CD4-positive, alpha-beta T cell treated with Interleukin-15 for 4 hours (primary cell): ENCODE data around the gene SEMA6B.

Experiments
- DNase-seq: peaks from one replicate; pipeline ENCODE4 v3.0.0-alpha.2; 2020; ENCODE audit warnings: low spot score

SEMA6B gene

GRCh38 chr19:4507804-4508203, 51.7 kb downstream of the SEMA6B start:
- no peak for DNase-seq

GRCh38 chr19:4507150-4507452, 52.4 kb downstream of the SEMA6B start:
- DNase-seq, result no peak

GRCh38 chr19:4506449-4507149, 52.9 kb downstream of the SEMA6B start:
- DNase-seq, result no peak

- no peak for DNase-seq
Measured at GRCh38 chr19:4505570-4506448, 53.7 kb downstream of the SEMA6B start.

GRCh38 chr19:4504891-4505569, 54.5 kb downstream of the SEMA6B start:
- DNase-seq, result no peak

GRCh38 chr19:4504297-4504701, 55.2 kb downstream of the SEMA6B start:
- no peak for DNase-seq

- DNase-seq, result no peak
Measured at GRCh38 chr19:4503825-4504170, 55.7 kb downstream of the SEMA6B start.

GRCh38 chr19:4503132-4503824, 56.2 kb downstream of the SEMA6B start:
- no peak for DNase-seq

GRCh38 chr19:4502282-4503131, 57.0 kb downstream of the SEMA6B start:
- DNase-seq, result no peak

GRCh38 chr19:4501691-4502090, 57.8 kb downstream of the SEMA6B start:
- DNase-seq, result no peak

- no peak for DNase-seq
Measured at GRCh38 chr19:4500841-4501591, 58.5 kb downstream of the SEMA6B start.

- no peak for DNase-seq
Measured at GRCh38 chr19:4499855-4500254, 59.6 kb downstream of the SEMA6B start.

GRCh38 chr19:4499318-4499717, 60.2 kb downstream of the SEMA6B start:
- no peak for DNase-seq

GRCh38 chr19:4498694-4499093, 60.8 kb downstream of the SEMA6B start:
- no peak for DNase-seq

- DNase-seq, result no peak
Measured at GRCh38 chr19:4497770-4498389, 61.6 kb downstream of the SEMA6B start.

- DNase-seq, result no peak
Measured at GRCh38 chr19:4496304-4496703, 63.2 kb downstream of the SEMA6B start.

GRCh38 chr19:4495471-4495870, 64.0 kb downstream of the SEMA6B start:
- DNase-seq, result no peak

- DNase-seq, result no peak
Measured at GRCh38 chr19:4494691-4495064, 64.8 kb downstream of the SEMA6B start.

- DNase-seq, result no peak
Measured at GRCh38 chr19:4493929-4494690, 65.4 kb downstream of the SEMA6B start.
